Measurements from ENCODE around the gene TMPRSS4.

The TMPRSS4 gene

DNA sequence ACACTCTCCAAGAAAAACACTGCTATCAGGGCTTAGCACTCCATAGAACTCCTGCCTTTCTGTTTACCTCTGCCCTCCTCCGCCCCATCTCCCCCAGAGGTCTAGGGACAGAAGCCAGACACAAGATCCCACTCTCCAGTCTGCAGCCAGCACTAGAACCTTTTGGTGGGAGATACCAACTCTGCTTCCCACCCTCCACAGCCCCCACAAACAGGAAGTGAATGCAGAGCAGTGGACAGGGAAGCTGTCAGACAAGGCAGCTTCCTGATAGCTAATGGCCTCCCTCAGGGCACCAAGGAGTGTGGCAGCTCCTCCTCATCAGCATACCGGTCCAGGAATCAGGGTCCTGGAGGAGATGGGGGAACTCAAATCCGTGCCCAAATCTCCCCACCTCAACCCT lies 70.6 kb downstream of the TMPRSS4 start:
- Histone ChIP-seq H3K36me3 (ENCODE audit: control insufficient read depth, insufficient read depth, low read length) (no peaks in the 10 kb centered on the region), H2AFZ (no peak overlapping the region), H3K9ac (no peak overlapping the region), H3K27ac (no peak overlapping the region), H3K9me3 (ENCODE audit: control insufficient read depth, low read length) (no peaks in the 10 kb centered on the region), H3K4me3 (ENCODE audit: low read depth, low read length) (no peak overlapping the region), H3K4me1 (no peaks in the 10 kb centered on the region), H3K4me2 (ENCODE audit: low read length) (no peak overlapping the region), H3K27me3 (ENCODE audit: control insufficient read depth, insufficient read depth, low read length) (no peaks in the 10 kb centered on the region), H3K79me2 (no peaks in the 10 kb centered on the region)
- no peak for TF ChIP-seq CTCF (IDR thresholded peaks at IDR 0.05)

- Histone ChIP-seq H3K9me3 (ENCODE audit: control insufficient read depth, low read length) (no peaks in the 10 kb centered on the region), H3K36me3 (ENCODE audit: control insufficient read depth, insufficient read depth, low read length) (no peaks in the 10 kb centered on the region), H3K27ac (no peak overlapping the region), H3K4me2 (ENCODE audit: low read length) (no peak overlapping the region), H3K9ac (no peak overlapping the region), H3K27me3 (ENCODE audit: control insufficient read depth, insufficient read depth, low read length) (no peaks in the 10 kb centered on the region), H3K4me3 (ENCODE audit: low read depth, low read length) (no peak overlapping the region), H3K79me2 (no peaks in the 10 kb centered on the region), H3K4me1 (no peaks in the 10 kb centered on the region), H2AFZ (no peak overlapping the region)
- no peak for TF ChIP-seq CTCF (IDR thresholded peaks at IDR 0.05)
Measured at GRCh38 chr11:118148240-118148639, 71.4 kb downstream of the TMPRSS4 start.

- Histone ChIP-seq H3K36me3 (ENCODE audit: control insufficient read depth, insufficient read depth, low read length) (no peaks in the 10 kb centered on the region), H3K27me3 (ENCODE audit: control insufficient read depth, insufficient read depth, low read length) (no peaks in the 10 kb centered on the region), H3K9me3 (ENCODE audit: control insufficient read depth, low read length) (no peaks in the 10 kb centered on the region), H2AFZ (no peak overlapping the region), H3K4me1 (no peaks in the 10 kb centered on the region), H3K79me2 (no peaks in the 10 kb centered on the region), H3K4me2 (ENCODE audit: low read length) (no peak overlapping the region), H3K27ac (no peak overlapping the region), H3K4me3 (ENCODE audit: low read depth, low read length) (no peak overlapping the region), H3K9ac (no peak overlapping the region)
- TF ChIP-seq CTCF (IDR thresholded peaks at IDR 0.05): no peak
Measured at GRCh38 chr11:118148856-118149255, 72.0 kb downstream of the TMPRSS4 start.

DNA sequence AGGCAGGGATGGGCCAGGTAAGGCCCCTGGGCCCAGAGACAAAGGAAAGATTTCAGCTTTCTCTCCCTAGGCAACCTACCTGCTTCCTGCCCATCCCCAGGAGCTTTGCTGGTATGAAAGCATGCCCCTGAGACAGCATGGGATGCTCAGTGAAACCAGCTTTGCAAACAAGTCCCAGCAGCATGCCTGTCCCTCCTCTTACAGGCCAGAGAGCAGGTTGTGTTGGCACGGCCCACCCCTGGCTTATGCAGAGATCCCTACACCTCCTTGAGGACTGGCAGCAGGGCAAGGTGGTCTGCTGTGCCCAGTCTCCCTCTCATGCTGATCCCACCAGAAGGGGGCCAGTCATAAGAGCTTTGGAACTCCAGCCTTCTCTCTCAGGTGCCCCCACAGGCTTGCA lies 72.6 kb downstream of the TMPRSS4 start:
- H3K36me3 ChIP-seq (ENCODE audit: control insufficient read depth, insufficient read depth, low read length): no peaks in the 10 kb centered on the region
- H3K4me2 ChIP-seq (ENCODE audit: low read length): no peak overlapping the region
- no peaks in the 10 kb centered on the region for H3K9me3 ChIP-seq (ENCODE audit: control insufficient read depth, low read length)
- no peaks in the 10 kb centered on the region for H3K27me3 ChIP-seq (ENCODE audit: control insufficient read depth, insufficient read depth, low read length)
- H3K4me3 ChIP-seq (ENCODE audit: low read depth, low read length): no peak overlapping the region
- no peaks in the 10 kb centered on the region for H3K4me1 ChIP-seq
- no peak overlapping the region for H3K9ac ChIP-seq
- H3K79me2 ChIP-seq: no peaks in the 10 kb centered on the region
- H2AFZ ChIP-seq: no peak overlapping the region
- no peak for TF ChIP-seq CTCF (IDR thresholded peaks at IDR 0.05)
- no peak overlapping the region for H3K27ac ChIP-seq

- H3K9me3 ChIP-seq (ENCODE audit: control insufficient read depth, low read length): no peaks in the 10 kb centered on the region
- H3K9ac ChIP-seq: no peak overlapping the region
- H3K27ac ChIP-seq: no peak overlapping the region
- H2AFZ ChIP-seq: no peak overlapping the region
- no peaks in the 10 kb centered on the region for H3K27me3 ChIP-seq (ENCODE audit: control insufficient read depth, insufficient read depth, low read length)
- no peaks in the 10 kb centered on the region for H3K79me2 ChIP-seq
- no peaks in the 10 kb centered on the region for H3K36me3 ChIP-seq (ENCODE audit: control insufficient read depth, insufficient read depth, low read length)
- TF ChIP-seq CTCF (IDR thresholded peaks at IDR 0.05): no peak
- H3K4me2 ChIP-seq (ENCODE audit: low read length): no peak overlapping the region
- no peaks in the 10 kb centered on the region for H3K4me1 ChIP-seq
- no peak overlapping the region for H3K4me3 ChIP-seq (ENCODE audit: low read depth, low read length)
Measured at GRCh38 chr11:118151431-118151830, 74.6 kb downstream of the TMPRSS4 start.

Data from parathyroid adenoma (tissue), 2 donors.